Hepatocyte (in vitro differentiated cells): ENCODE results near the gene GRIN3B.

Experiments used
- EZH2 ChIP-seq: fragments of 200-600 bp; sonication (generic); IDR thresholded peaks from 2 replicates; pipeline ENCODE4 v1.6.1; 2016; ENCODE audit warnings: antibody characterized with exemption, mild to moderate bottlenecking, borderline replicate concordance
- TF ChIP-seq, protein P1 (sequence below): fragments of 200-600 bp; sonication (generic); IDR thresholded peaks from 2 replicates; pipeline ENCODE4 v1.5.1; 2016; ENCODE audit warnings: antibody characterized with exemption, mild to moderate bottlenecking; ENCODE audit not compliant: poor library complexity

DNA sequence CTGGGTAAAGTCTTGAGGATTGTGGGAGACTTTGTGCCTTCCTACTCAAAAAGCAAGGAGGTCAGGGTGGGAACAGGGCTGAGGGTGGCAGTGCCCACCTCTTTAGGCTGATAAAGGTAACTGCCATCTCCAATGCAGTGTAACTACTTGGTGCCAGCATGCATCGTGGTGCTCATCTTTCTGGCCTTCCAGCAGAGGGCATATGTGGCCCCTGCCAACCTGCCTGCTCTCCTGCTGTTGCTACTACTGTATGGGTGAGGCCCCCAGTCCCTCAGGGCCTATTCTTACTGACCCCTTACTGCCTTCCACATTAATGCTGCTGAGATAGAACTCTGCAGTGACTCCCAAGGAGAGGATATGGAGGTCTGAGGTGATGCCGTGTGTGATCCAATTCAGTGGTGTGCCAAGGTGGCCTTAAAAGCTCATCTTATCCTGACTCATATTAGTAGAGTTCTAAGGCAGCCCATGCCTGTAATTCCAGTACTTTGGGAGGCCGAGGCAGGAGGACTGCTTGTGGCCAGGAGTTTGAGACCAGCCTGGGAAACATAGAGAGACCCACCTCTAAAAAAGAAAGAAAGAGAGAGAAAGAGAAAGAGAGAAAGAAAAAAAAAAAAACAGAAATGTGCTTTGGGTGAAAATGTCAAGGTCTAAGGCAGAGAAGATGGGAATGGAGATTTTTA is 57.1 kb downstream of the GRIN3B start:
- TF ChIP-seq, protein P1, sequence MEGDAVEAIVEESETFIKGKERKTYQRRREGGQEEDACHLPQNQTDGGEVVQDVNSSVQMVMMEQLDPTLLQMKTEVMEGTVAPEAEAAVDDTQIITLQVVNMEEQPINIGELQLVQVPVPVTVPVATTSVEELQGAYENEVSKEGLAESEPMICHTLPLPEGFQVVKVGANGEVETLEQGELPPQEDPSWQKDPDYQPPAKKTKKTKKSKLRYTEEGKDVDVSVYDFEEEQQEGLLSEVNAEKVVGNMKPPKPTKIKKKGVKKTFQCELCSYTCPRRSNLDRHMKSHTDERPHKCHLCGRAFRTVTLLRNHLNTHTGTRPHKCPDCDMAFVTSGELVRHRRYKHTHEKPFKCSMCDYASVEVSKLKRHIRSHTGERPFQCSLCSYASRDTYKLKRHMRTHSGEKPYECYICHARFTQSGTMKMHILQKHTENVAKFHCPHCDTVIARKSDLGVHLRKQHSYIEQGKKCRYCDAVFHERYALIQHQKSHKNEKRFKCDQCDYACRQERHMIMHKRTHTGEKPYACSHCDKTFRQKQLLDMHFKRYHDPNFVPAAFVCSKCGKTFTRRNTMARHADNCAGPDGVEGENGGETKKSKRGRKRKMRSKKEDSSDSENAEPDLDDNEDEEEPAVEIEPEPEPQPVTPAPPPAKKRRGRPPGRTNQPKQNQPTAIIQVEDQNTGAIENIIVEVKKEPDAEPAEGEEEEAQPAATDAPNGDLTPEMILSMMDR: no peak
- TF ChIP-seq EZH2: no peak
